ENCODE measurements around the gene CIT. TPM values are rescaled to one million over a fixed set of nuclear protein-coding genes. Genes with fewer than 3 reads are reported as not detected.

The CIT gene
- polyA plus RNA-seq, 3 donors, result 0.03 TPM; not detected in 2

DNA sequence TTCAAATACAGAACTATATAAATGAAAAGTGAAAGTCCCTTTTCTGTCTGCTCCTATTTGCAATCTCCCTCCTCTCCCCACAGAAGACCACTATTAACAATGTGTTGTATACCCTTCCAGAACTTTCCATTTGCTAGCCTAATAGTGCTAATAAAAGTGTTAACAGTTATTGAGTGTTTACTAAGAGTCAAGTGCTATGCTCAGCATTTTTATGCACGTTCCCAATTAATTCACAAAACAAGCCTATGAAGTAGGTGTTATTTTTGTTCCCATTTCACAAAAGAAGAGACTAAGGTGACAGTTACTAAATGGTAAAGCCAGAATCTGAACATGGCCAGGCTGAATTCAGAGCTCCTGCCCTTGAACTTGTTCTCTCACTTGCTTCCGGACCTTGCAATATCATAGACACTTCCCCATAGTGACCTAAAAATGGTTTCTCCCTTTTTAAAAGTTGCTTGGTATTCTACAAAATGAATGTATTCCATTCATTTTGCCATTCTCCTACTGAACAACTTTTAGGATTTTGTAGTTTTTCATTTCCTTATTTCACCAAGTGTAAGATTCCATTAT, 210.8 kb downstream of the CIT start:
- Histone ChIP-seq H3K79me2 (ENCODE audit: insufficient read depth, low read length) (peaks cover 46% of the 10 kb centered on the region), H2AFZ (ENCODE audit: insufficient read depth, low read depth, low read length, poor library complexity, severe bottlenecking) (peak overlapping the region; percentile 74), H4K20me1 (ENCODE audit: insufficient read depth, low read length) (peaks cover under 1% of the 10 kb centered on the region), H3K4me3 (replicated peaks in 1 of 3; ENCODE audit: low read depth in 2 of 3, low read length in 3 of 3) (peak overlapping the region in 1 of 3 experiments; percentile 98), H3K4me1 (ENCODE audit: control insufficient read depth in 1 of 2, insufficient read depth in 2 of 2, low read length in 2 of 2) (peaks cover 28 to 37% of the 10 kb centered on the region in 2 donors), H3K9me3 (replicated peaks in 1 of 2; ENCODE audit: control insufficient read depth in 1 of 2, insufficient read depth in 1 of 2, low read length in 2 of 2) (no peaks in the 10 kb centered on the region), H3K27me3 (ENCODE audit: control insufficient read depth in 2 of 2, insufficient read depth in 2 of 2, low read length in 2 of 2) (no peaks in the 10 kb centered on the region), H3K27ac (ENCODE audit: low read depth in 1 of 2, low read length in 2 of 2) (peak overlapping the region in 1 of 2 donors; percentile 95), H3K9ac (ENCODE audit: insufficient read depth, low read length, poor library complexity, severe bottlenecking) (no peak overlapping the region), H3K36me3 (replicated peaks in 1 of 2; ENCODE audit: control insufficient read depth in 1 of 2, insufficient read depth in 2 of 2, low read length in 2 of 2) (peaks cover 8 to 17% of the 10 kb centered on the region in 2 donors), H3K4me2 (replicated peaks; ENCODE audit: extremely low read depth, low read length, poor library complexity, severe bottlenecking) (peak overlapping the region; percentile 87)
- TF ChIP-seq, protein P1, sequence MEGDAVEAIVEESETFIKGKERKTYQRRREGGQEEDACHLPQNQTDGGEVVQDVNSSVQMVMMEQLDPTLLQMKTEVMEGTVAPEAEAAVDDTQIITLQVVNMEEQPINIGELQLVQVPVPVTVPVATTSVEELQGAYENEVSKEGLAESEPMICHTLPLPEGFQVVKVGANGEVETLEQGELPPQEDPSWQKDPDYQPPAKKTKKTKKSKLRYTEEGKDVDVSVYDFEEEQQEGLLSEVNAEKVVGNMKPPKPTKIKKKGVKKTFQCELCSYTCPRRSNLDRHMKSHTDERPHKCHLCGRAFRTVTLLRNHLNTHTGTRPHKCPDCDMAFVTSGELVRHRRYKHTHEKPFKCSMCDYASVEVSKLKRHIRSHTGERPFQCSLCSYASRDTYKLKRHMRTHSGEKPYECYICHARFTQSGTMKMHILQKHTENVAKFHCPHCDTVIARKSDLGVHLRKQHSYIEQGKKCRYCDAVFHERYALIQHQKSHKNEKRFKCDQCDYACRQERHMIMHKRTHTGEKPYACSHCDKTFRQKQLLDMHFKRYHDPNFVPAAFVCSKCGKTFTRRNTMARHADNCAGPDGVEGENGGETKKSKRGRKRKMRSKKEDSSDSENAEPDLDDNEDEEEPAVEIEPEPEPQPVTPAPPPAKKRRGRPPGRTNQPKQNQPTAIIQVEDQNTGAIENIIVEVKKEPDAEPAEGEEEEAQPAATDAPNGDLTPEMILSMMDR (IDR thresholded peaks at IDR 0.05), result no peak
- Mint-ChIP-seq H3K4me1 (peaks cover 35% of the 10 kb centered on the region), H3K9me3 (peaks cover 0 to 3% (median 0%) of the 10 kb centered on the region in 7 donors), H3K27ac (peak overlapping the region; percentile 65 to 90 (median 85)), H3K27me3 (ENCODE audit: low read depth in 3 of 3) (peaks cover 0 to 2% (median 2%) of the 10 kb centered on the region in 3 donors), H3K36me3 (peaks cover 14 to 15% of the 10 kb centered on the region in 2 donors), H3K4me3 (peak overlapping the region; percentile 44 to 75)
- peak; percentile 23 to 58 (median 42) for DNase-seq
- intact Hi-C loops (cut with micrococcal nuclease), result no loop called here
- WGBS (ENCODE audit: insufficient coverage), result no CpG with 5 or more reads among the region's 2 CpGs

DNA sequence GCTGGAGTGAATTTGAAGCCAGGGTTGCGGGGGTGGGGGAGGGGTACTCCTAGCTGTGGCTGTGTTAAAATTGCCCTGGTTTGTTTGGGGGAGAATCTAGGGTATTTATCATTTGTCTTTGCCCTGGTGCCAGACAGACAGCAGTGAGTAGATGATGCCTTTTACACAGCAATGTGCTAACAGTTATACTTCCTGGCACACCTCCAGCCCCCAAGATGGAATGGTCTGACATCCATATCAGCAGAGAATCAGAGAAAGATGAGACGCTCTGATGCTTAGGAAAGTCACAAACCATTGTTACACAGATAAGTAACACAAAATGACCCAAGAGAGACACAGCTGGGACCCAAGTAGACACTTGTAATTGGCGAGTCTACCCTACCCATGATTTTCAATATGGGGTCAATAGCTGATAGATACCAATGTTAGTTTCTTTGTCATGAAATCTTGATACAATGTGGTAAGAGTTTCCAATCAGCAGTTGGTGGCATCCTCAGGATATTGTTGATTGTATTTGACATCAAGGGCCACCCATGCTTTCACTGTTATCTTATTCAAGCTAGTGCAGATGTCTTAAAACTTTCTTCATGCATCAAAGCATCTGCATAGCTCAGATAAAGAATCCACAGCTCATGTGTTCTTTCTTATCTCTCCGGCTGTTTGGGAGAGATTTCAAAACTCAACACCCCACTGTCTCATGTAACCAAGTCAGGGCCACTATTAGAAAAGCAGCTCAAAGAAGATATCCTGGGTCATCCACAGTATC, 211.8 kb downstream of the CIT start:
- Mint-ChIP-seq H3K4me1 (peaks cover 34% of the 10 kb centered on the region), H3K36me3 (peaks cover 6% of the 10 kb centered on the region in 2 donors), H3K9me3 (peaks cover 0 to 3% (median 0%) of the 10 kb centered on the region in 7 donors), H3K27ac (no peak overlapping the region), H3K27me3 (ENCODE audit: low read depth in 3 of 3) (peaks cover 0 to 2% (median 2%) of the 10 kb centered on the region in 3 donors), H3K4me3 (no peak overlapping the region)
- no peak overlapping the region for H3K4me3 ChIP-seq (replicated peaks in 1 of 3; ENCODE audit: low read depth in 2 of 3, low read length in 3 of 3)
- H4K20me1 ChIP-seq (ENCODE audit: insufficient read depth, low read length), result no peaks in the 10 kb centered on the region
- peak overlapping the region; percentile 74 for H2AFZ ChIP-seq (ENCODE audit: insufficient read depth, low read depth, low read length, poor library complexity, severe bottlenecking)
- no peak overlapping the region for H3K9ac ChIP-seq (ENCODE audit: insufficient read depth, low read length, poor library complexity, severe bottlenecking)
- no peak for DNase-seq
- TF ChIP-seq, protein P1 (IDR thresholded peaks at IDR 0.05), result no peak
- no peaks in the 10 kb centered on the region for H3K9me3 ChIP-seq (replicated peaks in 1 of 2; ENCODE audit: control insufficient read depth in 1 of 2, insufficient read depth in 1 of 2, low read length in 2 of 2)
- H3K4me1 ChIP-seq (ENCODE audit: control insufficient read depth in 1 of 2, insufficient read depth in 2 of 2, low read length in 2 of 2), result peaks cover 29 to 39% of the 10 kb centered on the region in 2 donors
- H3K27me3 ChIP-seq (ENCODE audit: control insufficient read depth in 2 of 2, insufficient read depth in 2 of 2, low read length in 2 of 2), result no peaks in the 10 kb centered on the region
- no peak overlapping the region for H3K4me2 ChIP-seq (replicated peaks; ENCODE audit: extremely low read depth, low read length, poor library complexity, severe bottlenecking)
- 100% methylated on average over 1 of the region's 4 CpGs for whole genome bisulfite sequencing (ENCODE audit: insufficient coverage)
- peaks cover under 1 to 8% of the 10 kb centered on the region in 2 donors for H3K36me3 ChIP-seq (replicated peaks in 1 of 2; ENCODE audit: control insufficient read depth in 1 of 2, insufficient read depth in 2 of 2, low read length in 2 of 2)
- H3K79me2 ChIP-seq (ENCODE audit: insufficient read depth, low read length), result peaks cover 36% of the 10 kb centered on the region
- peak overlapping the region in 1 of 2 donors; percentile 95 for H3K27ac ChIP-seq (ENCODE audit: low read depth in 1 of 2, low read length in 2 of 2)
- intact Hi-C loops (cut with micrococcal nuclease), result no loop called here
